Mesothelial cell of epicardium (in vitro differentiated cells): Measurements from ENCODE around the gene C12orf54. TPM values are rescaled to one million over a fixed set of nuclear protein-coding genes. Genes with fewer than 3 reads are reported as not detected.
"Not testable (repeated sequence)": the region's sequence is repeated elsewhere in the genome, so short reads cannot be mapped to it uniquely, and the experiment has no call there.

Source experiments
- DNase-seq, 2 experiments: peaks; one replicate each; pipeline ENCODE4 v3.0.0; 2021; ENCODE audit warnings: low spot score in 2 of 2; ENCODE audit not compliant: unreplicated experiment in 2 of 2
- H3K27ac Mint-ChIP-seq: 2 replicates; pipeline ENCODE4 v1.8.0; 2021; ENCODE audit warnings: mixed read lengths
- H3K27me3 Mint-ChIP-seq: 2 replicates; pipeline ENCODE4 v1.8.0; 2021; ENCODE audit warnings: low read depth, mixed read lengths
- H3K36me3 Mint-ChIP-seq: 2 replicates; pipeline ENCODE4 v1.8.0; 2021; ENCODE audit warnings: mixed read lengths
- H3K4me1 Mint-ChIP-seq: 2 replicates; pipeline ENCODE4 v1.8.0; 2021; ENCODE audit warnings: mixed read lengths
- H3K4me3 Mint-ChIP-seq: 2 replicates; pipeline ENCODE4 v1.8.0; 2021; ENCODE audit warnings: mild to moderate bottlenecking, moderate library complexity, mixed read lengths
- H3K9me3 Mint-ChIP-seq: 2 replicates; pipeline ENCODE4 v1.8.0; 2021; ENCODE audit warnings: mixed read lengths
- total RNA-seq: library from RNA; stranded (reverse); gene quantifications from 3 replicates; pipeline ENCODE4 v1.2.1, GENCODE V29; 2021
- TF ChIP-seq, protein P1 (sequence below): fragments of 200-600 bp; sonication (generic); IDR thresholded peaks from one replicate; pipeline ENCODE4 v1.5.0; 2021; ENCODE audit warnings: antibody characterized with exemption; ENCODE audit not compliant: unreplicated experiment

Gene C12orf54
- total RNA-seq, 1 donor from 2014 or later = 0.34 TPM

DNA sequence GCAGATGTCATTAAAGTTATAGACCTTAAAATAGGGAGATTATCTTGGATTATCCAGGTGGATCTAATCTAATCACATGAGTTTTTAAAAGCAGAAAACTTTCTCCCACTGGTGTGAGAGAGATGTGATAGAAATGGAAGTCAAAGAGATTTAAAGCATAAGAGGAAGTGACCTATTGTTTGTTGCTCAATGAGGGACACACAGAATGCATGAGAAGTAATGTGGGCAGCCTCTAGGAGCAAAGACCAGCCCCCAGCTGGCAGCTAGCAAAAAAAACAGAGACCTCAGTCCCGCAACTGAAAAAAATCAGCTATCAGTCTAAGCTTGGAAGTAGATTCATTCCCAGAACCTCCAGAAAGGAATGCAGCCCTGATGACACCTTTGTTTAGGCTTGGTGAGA is 34.5 kb upstream of the C12orf54 start:
- no peak for DNase-seq

DNA sequence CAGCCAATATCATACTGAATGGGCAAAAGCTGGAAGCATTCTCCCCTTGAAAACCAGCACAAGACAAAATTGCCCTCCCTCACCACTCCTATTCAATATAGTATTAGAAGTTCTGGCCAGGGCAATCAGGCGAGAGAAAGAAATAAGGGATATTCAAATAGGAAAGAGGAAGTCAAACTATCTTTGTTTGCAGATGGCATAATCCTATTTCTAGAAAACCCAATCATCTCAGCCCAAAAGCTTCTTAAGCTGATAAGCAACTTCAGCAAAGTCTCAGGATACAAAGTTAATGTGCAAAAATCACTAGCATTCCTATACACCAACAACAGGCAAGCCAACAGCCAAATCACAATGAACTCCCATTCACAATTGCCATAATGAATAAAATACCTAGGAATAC is 30.9 kb upstream of the C12orf54 start:
- no peaks in the 10 kb centered on the region for H3K36me3 Mint-ChIP-seq
- no peak overlapping the region for H3K27ac Mint-ChIP-seq
- DNase-seq = no peak
- peaks cover 52% of the 10 kb centered on the region for H3K9me3 Mint-ChIP-seq
- H3K4me1 Mint-ChIP-seq = no peaks in the 10 kb centered on the region
- TF ChIP-seq, protein P1, sequence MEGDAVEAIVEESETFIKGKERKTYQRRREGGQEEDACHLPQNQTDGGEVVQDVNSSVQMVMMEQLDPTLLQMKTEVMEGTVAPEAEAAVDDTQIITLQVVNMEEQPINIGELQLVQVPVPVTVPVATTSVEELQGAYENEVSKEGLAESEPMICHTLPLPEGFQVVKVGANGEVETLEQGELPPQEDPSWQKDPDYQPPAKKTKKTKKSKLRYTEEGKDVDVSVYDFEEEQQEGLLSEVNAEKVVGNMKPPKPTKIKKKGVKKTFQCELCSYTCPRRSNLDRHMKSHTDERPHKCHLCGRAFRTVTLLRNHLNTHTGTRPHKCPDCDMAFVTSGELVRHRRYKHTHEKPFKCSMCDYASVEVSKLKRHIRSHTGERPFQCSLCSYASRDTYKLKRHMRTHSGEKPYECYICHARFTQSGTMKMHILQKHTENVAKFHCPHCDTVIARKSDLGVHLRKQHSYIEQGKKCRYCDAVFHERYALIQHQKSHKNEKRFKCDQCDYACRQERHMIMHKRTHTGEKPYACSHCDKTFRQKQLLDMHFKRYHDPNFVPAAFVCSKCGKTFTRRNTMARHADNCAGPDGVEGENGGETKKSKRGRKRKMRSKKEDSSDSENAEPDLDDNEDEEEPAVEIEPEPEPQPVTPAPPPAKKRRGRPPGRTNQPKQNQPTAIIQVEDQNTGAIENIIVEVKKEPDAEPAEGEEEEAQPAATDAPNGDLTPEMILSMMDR = no peak
- H3K27me3 Mint-ChIP-seq = no peaks in the 10 kb centered on the region
- H3K4me3 Mint-ChIP-seq = no peak overlapping the region

More for the DNA sequence above, 34.5 kb upstream of the C12orf54 start:
- H3K4me1 Mint-ChIP-seq = no peaks in the 10 kb centered on the region
- H3K4me3 Mint-ChIP-seq = no peak overlapping the region
- TF ChIP-seq, protein P1 = no peak
- H3K27ac Mint-ChIP-seq = no peak overlapping the region
- H3K36me3 Mint-ChIP-seq = no peaks in the 10 kb centered on the region
- no peaks in the 10 kb centered on the region for H3K27me3 Mint-ChIP-seq
- H3K9me3 Mint-ChIP-seq = peaks cover 54% of the 10 kb centered on the region

DNA sequence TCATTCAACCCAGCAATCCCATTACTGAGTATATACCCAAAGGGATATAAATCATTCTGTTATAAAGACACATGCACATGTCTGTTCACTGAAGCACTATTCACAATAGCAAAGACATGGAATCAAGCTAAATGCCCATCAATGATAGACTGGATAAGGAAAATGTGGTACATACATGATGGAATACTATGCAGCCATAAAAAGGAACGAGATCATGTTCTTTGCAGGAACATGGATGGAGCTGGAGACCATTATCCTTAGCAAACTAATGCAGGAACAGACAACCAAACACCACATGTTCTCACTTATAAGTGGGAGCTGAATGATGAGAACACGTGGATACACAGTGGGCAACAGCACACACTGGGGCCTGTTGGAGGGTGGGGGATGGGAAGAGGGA is 29.3 kb upstream of the C12orf54 start:
- H3K4me1 Mint-ChIP-seq, H3K36me3 Mint-ChIP-seq, DNase-seq, H3K27me3 Mint-ChIP-seq, H3K27ac Mint-ChIP-seq, H3K4me3 Mint-ChIP-seq: not testable (repeated sequence)
- peaks cover 45% of the 10 kb centered on the region for H3K9me3 Mint-ChIP-seq

DNA sequence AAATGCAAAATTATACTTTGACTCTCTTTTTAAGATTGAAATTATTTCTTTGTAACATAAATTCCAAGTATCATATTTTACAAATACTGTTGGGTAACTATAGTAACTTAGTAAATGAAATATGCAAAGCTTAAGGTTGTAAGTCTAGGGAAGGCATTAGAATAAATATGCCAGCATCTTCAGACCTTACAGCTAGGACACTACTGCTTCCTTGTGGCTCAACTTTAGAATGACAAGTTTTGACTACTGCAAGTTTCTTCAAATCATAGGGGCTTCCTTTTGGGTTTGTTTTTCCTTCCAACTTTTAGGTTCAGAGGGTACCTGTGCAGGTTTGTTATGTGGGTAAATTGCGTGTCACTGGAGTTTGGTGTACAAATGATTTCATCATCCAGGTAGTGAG is 27.6 kb upstream of the C12orf54 start:
- no peaks in the 10 kb centered on the region for H3K36me3 Mint-ChIP-seq
- H3K27me3 Mint-ChIP-seq = no peaks in the 10 kb centered on the region
- H3K9me3 Mint-ChIP-seq = peaks cover 49% of the 10 kb centered on the region
- H3K4me1 Mint-ChIP-seq = no peaks in the 10 kb centered on the region
- TF ChIP-seq, protein P1 = no peak
- no peak for DNase-seq
- H3K4me3 Mint-ChIP-seq = no peak overlapping the region
- H3K27ac Mint-ChIP-seq = no peak overlapping the region

DNA sequence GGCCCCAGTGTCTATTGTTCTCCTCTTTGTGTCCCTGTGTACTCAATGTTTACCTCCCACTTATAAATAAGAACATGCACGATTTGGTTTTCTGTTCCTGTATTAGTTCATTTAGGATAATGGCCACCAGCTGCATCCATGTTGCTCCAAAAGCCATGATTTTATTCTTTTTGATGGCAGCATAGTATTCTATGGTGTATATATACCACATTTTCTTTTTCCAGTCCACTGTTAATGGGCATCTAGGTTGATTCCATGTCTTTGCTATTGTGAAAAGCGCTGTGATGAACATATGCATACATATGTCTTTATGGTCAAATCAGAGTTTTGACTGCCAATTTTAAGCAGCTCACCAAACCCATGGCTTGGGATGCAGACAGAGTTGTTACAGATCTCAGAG is 27.2 kb upstream of the C12orf54 start:
- TF ChIP-seq, protein P1 = no peak
- H3K27ac Mint-ChIP-seq = no peak overlapping the region
- H3K4me1 Mint-ChIP-seq = no peaks in the 10 kb centered on the region
- peaks cover 45% of the 10 kb centered on the region for H3K9me3 Mint-ChIP-seq
- no peak overlapping the region for H3K4me3 Mint-ChIP-seq
- H3K27me3 Mint-ChIP-seq = no peaks in the 10 kb centered on the region
- no peaks in the 10 kb centered on the region for H3K36me3 Mint-ChIP-seq
- no peak for DNase-seq

DNA sequence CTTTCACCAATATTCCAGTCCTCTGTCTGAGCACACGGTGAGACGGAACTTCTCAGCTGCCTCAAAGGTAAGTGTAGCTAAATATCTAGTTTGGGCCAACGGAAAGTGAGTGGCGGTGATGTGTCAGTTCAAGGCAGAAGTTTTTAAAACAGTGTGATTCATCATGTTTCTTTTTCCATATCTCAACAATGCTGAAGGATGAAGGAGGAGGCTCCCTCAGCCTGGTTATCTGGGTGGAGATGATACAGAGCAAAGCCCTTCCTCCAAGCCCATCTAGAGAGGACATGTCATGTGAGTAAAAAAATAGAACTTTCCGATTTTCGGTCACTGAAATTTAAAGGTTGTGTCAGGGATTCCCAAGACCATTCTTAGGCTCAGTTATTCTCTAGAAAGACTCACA is 23.0 kb upstream of the C12orf54 start:
- Mint-ChIP-seq H3K4me3 (no peak overlapping the region), H3K4me1 (no peaks in the 10 kb centered on the region), H3K27ac (no peak overlapping the region), H3K36me3 (no peaks in the 10 kb centered on the region), H3K27me3 (no peaks in the 10 kb centered on the region), H3K9me3 (peaks cover 41% of the 10 kb centered on the region)
- DNase-seq = no peak
- TF ChIP-seq, protein P1 = no peak

DNA sequence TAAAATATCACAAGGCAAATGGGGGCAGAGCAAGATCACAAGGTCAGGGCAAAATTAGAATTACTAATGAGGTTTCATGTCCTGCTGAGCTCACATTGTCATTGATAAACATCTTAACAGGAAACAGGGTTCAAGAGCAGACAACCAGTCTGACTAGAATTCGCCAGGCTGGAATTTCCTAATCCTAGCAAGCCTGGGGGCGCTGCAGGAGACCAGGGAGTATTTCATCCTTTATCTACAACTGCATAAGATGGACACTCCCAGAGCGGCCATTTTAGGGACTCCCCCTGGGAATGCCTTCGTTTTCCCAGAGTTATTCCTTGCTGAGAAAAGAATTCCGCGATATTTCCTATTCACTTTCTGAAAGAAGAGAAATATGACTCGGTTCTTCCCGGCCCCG is 13.3 kb upstream of the C12orf54 start:
- not testable (repeated sequence) for H3K36me3 Mint-ChIP-seq, H3K27me3 Mint-ChIP-seq, H3K4me1 Mint-ChIP-seq, H3K27ac Mint-ChIP-seq, DNase-seq, H3K4me3 Mint-ChIP-seq
- peaks cover 81% of the 10 kb centered on the region for H3K9me3 Mint-ChIP-seq
